Keratinocyte (primary cell): ENCODE data around the gene SFTPD. TPM values are rescaled to one million over a fixed set of nuclear protein-coding genes. Genes with fewer than 3 reads are reported as not detected.

Source experiments
- DNase-seq: peaks from one replicate; pipeline ENCODE4 v3.0.0-alpha.2; 2011; ENCODE audit warnings: low read depth, missing footprints, low spot score
- FAIRE-seq: peaks from 2 replicates; lab custom pipeline; 2011; peaks lifted over from hg19 to GRCh38; lab: Jason Lieb, UNC
- H2AFZ ChIP-seq: 2 replicates; pipeline ENCODE4 v1.6.0; 2012; ENCODE audit warnings: low read length, control low read depth, inconsistent platforms; ENCODE audit not compliant: control insufficient read depth
- H3K27ac ChIP-seq: 2 replicates; pipeline ENCODE4 v1.5.1; 2011; ENCODE audit warnings: low read length; ENCODE audit not compliant: control insufficient read depth, insufficient read depth
- H3K27me3 ChIP-seq: 3 replicates; pipeline ENCODE4 v1.6.0; 2011; ENCODE audit warnings: low read length; ENCODE audit not compliant: control insufficient read depth, insufficient read depth; ENCODE audit errors: extremely low read depth
- H3K36me3 ChIP-seq, 2 experiments: 2 replicates in 1 of 2; 3 replicates in 1 of 2; pipeline ENCODE4 v1.5.1; 2011; ENCODE audit warnings: low read length in 2 of 2, mild to moderate bottlenecking in 1 of 2; ENCODE audit not compliant: control insufficient read depth in 2 of 2, insufficient read depth in 2 of 2; ENCODE audit errors: extremely low read depth in 1 of 2
- H3K4me1 ChIP-seq: 3 replicates; pipeline ENCODE4 v1.5.1; 2011; ENCODE audit warnings: low read length; ENCODE audit not compliant: control insufficient read depth, insufficient read depth; ENCODE audit errors: extremely low read depth
- H3K4me2 ChIP-seq: 3 replicates; pipeline ENCODE4 v1.6.0; 2011; ENCODE audit warnings: low read depth, low read length; ENCODE audit not compliant: control insufficient read depth, insufficient read depth; ENCODE audit errors: extremely low read depth
- H3K4me3 ChIP-seq, 3 experiments: fragments of 200-600 bp in 1 of 3; sonication (generic) in 1 of 3; 2 replicates in 2 of 3; 3 replicates in 1 of 3; pipeline ENCODE4 v1.5.1; 2011 to 2016; ENCODE audit warnings: low read length in 3 of 3, mild to moderate bottlenecking in 3 of 3, control low read depth in 2 of 3, inconsistent platforms in 1 of 3, low read depth in 1 of 3, mixed read lengths in 1 of 3, mixed run types in 1 of 3, moderate library complexity in 1 of 3; ENCODE audit not compliant: control insufficient read depth in 2 of 3, insufficient read depth in 2 of 3; ENCODE audit errors: extremely low read depth in 1 of 3
- H3K79me2 ChIP-seq: 2 replicates; pipeline ENCODE4 v1.6.0; 2012; ENCODE audit warnings: low read length; ENCODE audit not compliant: control insufficient read depth, insufficient read depth
- H3K9ac ChIP-seq: 3 replicates; pipeline ENCODE4 v1.6.0; 2011; ENCODE audit warnings: low read length; ENCODE audit not compliant: control insufficient read depth, insufficient read depth; ENCODE audit errors: extremely low read depth
- H3K9me1 ChIP-seq: 3 replicates; pipeline ENCODE4 v1.6.0; 2011; ENCODE audit warnings: low read length; ENCODE audit not compliant: control insufficient read depth, insufficient read depth; ENCODE audit errors: extremely low read depth
- H3K9me3 ChIP-seq: 2 replicates; pipeline ENCODE4 v1.5.1; 2012; ENCODE audit warnings: low read depth, low read length; ENCODE audit not compliant: control insufficient read depth
- H4K20me1 ChIP-seq: 3 replicates; pipeline ENCODE4 v1.6.0; 2011; ENCODE audit warnings: low read length; ENCODE audit not compliant: control insufficient read depth, insufficient read depth; ENCODE audit errors: extremely low read depth
- EZH2 ChIP-seq: IDR thresholded peaks from one replicate; pipeline ENCODE4 v1.6.1; 2012; ENCODE audit warnings: inconsistent platforms, mild to moderate bottlenecking, low read length, moderate library complexity
- dilution Hi-C: fragments of 300-500 bp; cut with MboI; formaldehyde crosslinking; loops from one replicate; pipeline ENCODE4 v1.7.0; 2020; ENCODE audit warnings: low sequenced_read_pairs; ENCODE audit not compliant: extremely low pct_ligation_motif_present
- polyA plus RNA-seq, 5 experiments: library from polyadenylated mRNA; depleted of rRNA in 3 of 5; stranded (reverse) in 3 of 5; stranded (forward) in 1 of 5; unstranded in 1 of 5; fragments of >200 nt; gene quantifications; 1 replicate in 1 of 5; 2 replicates in 3 of 5; 3 replicates in 1 of 5; pipeline versions ENCODE4 v1.2.1 to v1.2.3, GENCODE V29; 2011 to 2012; ENCODE audit warnings: missing spikeins in 2 of 5, low read depth in 1 of 5, low replicate concordance in 1 of 5
- TF ChIP-seq, protein P1 (sequence below), 3 experiments: IDR thresholded peaks in 1 of 3; conservative IDR thresholded peaks in 1 of 3; optimal IDR thresholded peaks in 1 of 3; 2 replicates in 2 of 3; 3 replicates in 1 of 3; pipeline versions ENCODE3 to v1.5.1; 2011; ENCODE audit warnings: low read length in 3 of 3, mild to moderate bottlenecking in 3 of 3, moderate library complexity in 2 of 3, control low read depth in 1 of 3, inconsistent platforms in 1 of 3; ENCODE audit not compliant: insufficient read depth in 2 of 3; ENCODE audit errors: extremely low read depth in 1 of 3

SFTPD gene
- polyA plus RNA-seq, 1 donor (not counting 4 experiments of a cell fraction or from before 2014, with no cell fraction given): 0.04 TPM

DNA sequence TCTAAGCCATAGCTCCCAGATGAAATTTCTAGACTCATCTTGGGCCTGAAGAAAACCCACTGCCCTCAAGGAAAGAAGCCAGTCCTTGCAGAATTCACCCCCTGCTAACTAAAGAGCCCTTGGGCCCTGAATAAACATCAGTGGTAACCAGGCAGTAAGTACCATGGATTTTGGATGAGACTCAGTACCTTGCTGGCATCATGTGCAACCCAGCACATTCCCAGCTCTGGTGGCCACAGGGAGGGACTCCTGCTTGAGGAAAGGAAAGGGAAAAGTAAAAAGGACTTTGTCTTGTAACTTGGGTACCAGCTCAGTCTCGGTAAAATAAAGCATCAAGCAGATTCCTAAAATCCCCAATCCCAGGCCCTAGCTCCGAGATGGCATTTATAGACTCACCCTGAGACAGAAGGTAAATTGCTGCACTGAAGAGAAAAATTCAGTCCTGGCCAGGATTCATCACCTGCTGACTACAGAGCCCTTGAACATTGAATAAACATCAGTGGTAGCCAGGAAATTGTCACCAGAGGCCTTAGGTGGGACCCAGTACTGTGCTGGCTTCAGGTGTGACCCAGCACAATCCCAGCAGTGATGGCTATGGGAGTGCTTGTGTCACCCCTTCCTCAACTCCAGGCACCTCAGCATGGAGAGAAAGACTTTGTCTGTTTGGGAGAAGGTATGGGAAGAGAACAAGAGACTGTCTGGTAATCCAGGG lies 31.2 kb upstream of the SFTPD start:
- DNase-seq (no peak), FAIRE-seq (no peak)
- H3K9me3 ChIP-seq: no peaks in the 10 kb centered on the region
- dilution Hi-C loops: no loop called here
- H3K79me2 ChIP-seq: no peaks in the 10 kb centered on the region
- no peak overlapping the region for H3K4me3 ChIP-seq
- H3K9ac ChIP-seq: no peak overlapping the region
- H3K4me1 ChIP-seq: peaks cover 13% of the 10 kb centered on the region
- H3K36me3 ChIP-seq: no peaks in the 10 kb centered on the region
- no peaks in the 10 kb centered on the region for H3K9me1 ChIP-seq
- no peaks in the 10 kb centered on the region for H4K20me1 ChIP-seq
- H2AFZ ChIP-seq: no peak overlapping the region
- no peak for TF ChIP-seq EZH2
- TF ChIP-seq, protein P1, sequence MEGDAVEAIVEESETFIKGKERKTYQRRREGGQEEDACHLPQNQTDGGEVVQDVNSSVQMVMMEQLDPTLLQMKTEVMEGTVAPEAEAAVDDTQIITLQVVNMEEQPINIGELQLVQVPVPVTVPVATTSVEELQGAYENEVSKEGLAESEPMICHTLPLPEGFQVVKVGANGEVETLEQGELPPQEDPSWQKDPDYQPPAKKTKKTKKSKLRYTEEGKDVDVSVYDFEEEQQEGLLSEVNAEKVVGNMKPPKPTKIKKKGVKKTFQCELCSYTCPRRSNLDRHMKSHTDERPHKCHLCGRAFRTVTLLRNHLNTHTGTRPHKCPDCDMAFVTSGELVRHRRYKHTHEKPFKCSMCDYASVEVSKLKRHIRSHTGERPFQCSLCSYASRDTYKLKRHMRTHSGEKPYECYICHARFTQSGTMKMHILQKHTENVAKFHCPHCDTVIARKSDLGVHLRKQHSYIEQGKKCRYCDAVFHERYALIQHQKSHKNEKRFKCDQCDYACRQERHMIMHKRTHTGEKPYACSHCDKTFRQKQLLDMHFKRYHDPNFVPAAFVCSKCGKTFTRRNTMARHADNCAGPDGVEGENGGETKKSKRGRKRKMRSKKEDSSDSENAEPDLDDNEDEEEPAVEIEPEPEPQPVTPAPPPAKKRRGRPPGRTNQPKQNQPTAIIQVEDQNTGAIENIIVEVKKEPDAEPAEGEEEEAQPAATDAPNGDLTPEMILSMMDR (optimal IDR thresholded peaks at IDR 0.05 in 1 of 3, IDR thresholded peaks at IDR 0.05 in 1 of 3, conservative IDR thresholded peaks at IDR 0.05 in 1 of 3; ENCODE audit: extremely low read depth in 1 of 3, insufficient read depth in 2 of 3, low read length in 3 of 3): no peak
- H3K4me2 ChIP-seq: no peak overlapping the region
- H3K27ac ChIP-seq: no peak overlapping the region
- no peaks in the 10 kb centered on the region for H3K27me3 ChIP-seq

DNA sequence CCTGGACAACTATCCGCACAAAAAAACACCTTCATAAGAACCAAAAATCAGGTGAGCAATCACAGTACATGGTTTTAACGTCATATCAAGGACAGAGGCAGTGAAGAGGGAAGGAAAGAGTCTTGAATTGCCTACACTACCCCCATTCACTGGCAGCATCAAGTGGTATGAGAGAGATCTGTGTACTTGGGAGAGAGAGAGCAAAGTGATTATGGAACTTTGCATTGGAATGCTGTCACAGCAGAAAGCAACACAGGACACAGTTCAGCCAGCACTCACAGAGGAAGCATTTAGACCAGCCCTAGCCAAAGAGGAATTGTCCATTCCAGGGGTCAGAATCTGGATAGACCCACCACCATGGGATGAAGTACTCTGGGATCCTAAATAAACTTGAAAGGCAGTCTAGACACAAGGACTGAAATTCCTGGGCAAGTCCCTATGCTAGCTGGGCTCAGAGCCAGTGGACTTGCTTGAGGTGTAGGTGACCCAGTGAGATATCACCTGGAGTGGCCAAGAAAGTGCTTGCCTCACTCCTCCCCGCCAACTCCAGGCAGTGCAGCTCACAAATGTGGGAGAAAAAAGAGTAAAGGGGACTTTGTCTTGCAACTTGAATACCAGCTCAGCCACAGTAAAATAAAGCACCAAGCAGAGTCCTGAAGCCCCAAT lies 30.5 kb upstream of the SFTPD start:
- DNase-seq: no peak

More for the DNA sequence above, 30.5 kb upstream of the SFTPD start:
- Histone ChIP-seq H3K4me3 (no peak overlapping the region), H4K20me1 (no peaks in the 10 kb centered on the region), H3K79me2 (no peaks in the 10 kb centered on the region), H3K9me1 (no peaks in the 10 kb centered on the region), H2AFZ (no peak overlapping the region), H3K36me3 (no peaks in the 10 kb centered on the region), H3K4me1 (peaks cover 6% of the 10 kb centered on the region), H3K9ac (no peak overlapping the region), H3K9me3 (no peaks in the 10 kb centered on the region), H3K27ac (no peak overlapping the region), H3K4me2 (no peak overlapping the region), H3K27me3 (no peaks in the 10 kb centered on the region)
- dilution Hi-C loops: no loop called here
- no peak for FAIRE-seq
- TF ChIP-seq, protein P1 (optimal IDR thresholded peaks at IDR 0.05 in 1 of 3, IDR thresholded peaks at IDR 0.05 in 1 of 3, conservative IDR thresholded peaks at IDR 0.05 in 1 of 3; ENCODE audit: extremely low read depth in 1 of 3, insufficient read depth in 2 of 3, low read length in 3 of 3): no peak
- no peak for TF ChIP-seq EZH2
